ENCODE measurements around the gene P2RY2.

The P2RY2 gene

DNA sequence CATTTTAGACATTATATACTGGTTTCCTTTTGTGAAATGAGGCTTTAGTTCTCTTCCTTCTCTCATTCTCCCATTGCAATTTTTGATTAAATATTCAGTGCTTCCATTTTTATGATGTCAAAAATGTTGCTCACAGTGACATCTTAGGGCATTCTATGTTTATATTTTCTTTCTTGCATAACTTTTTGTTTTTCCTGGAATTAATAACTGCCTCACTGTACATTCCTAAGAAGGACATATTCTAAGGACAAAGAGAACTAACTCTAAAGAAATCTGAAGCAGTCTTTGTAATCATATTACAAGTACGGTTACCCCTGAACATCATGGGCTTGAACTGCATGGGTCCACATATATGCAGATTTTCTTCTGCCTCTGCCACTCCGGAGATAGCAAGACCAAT, 28.2 kb downstream of the P2RY2 start:
- DNase-seq: no peak

- no peak for DNase-seq
Observed at GRCh38 chr11:73248526-73249185, 30.6 kb downstream of the P2RY2 start.

- no peak for DNase-seq
Observed at GRCh38 chr11:73249304-73249703, 31.2 kb downstream of the P2RY2 start.

- no peak for DNase-seq
Observed at GRCh38 chr11:73249853-73250783, 32.0 kb downstream of the P2RY2 start.

DNA sequence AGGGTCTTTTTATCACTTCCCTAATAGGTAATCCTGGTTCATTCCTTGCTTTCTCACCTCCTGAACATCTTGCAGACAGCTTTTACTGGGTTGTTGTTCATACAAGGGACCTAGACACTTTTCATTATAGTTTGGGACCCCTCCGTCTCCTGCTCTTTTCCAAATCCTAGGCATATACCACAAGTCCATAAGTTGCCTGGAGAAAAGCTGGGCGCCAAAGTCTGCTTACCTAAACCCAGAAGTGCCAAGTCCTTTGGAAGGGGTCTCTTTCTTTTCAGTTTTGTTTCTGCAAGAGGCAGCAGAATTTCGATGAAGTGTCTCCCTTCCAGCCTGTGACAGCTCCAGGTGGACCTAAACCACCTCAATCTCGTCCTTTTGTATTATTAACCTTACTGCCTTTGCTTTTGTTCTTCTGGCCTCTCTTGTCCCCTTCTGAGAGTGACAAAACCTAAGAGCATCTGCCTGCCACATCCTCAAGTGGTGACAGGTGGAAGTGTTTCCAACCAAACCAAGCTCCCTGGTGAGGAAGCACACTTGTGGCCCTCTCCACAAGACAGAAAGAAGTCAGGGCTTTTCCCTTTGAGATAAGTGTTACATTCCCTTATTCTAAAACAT, 34.6 kb downstream of the P2RY2 start:
- DNase-seq: peak; percentile 55

- no peak for DNase-seq
Observed at GRCh38 chr11:73257342-73258103, 39.4 kb downstream of the P2RY2 start.

DNA sequence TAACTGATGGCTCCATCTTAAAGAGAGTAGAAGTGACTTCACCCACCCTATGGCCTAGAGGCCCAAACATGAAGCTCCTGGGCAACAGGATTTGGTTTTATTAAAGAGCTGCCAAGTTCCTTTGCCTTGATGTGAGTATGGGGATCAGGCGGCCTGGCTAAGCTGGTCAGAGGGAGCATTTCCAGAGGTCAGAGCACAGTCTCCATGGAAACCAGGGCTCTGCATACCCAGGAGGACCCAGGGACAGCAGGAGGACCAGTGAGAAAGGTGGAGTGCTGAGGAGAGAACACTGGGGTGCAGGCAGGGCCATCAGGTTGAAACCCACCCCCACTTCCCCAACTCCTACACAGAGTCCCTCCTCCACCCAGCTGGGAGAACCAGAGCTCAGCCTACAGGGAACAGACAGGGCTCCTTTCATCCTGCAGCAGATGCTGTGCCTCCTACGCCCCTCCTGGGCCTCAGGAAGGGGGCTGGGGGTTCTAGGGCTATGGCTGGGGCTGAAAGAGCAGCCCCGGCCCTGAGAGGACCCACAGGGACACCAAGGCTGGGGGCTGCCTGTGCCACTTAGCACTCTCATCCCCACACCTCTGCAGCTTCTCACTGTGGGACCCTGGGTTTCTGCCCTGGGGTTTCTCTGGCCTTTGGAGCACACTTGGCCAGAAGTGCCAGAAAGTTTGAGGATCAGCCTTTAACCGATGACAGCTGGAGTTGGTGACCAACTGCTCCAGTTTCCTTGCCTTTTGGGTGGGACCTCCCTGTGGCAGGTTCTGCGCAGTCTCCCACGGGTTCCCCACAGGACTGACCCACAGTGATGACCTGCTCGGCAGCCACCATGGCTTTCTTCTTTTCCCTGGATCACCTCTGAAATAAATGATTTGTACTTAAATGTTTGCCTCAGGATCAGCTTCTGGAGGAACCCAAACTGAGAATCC, 40.3 kb downstream of the P2RY2 start:
- no peak for DNase-seq

- no peak for DNase-seq
Observed at GRCh38 chr11:73259406-73260126, 41.5 kb downstream of the P2RY2 start.

GRCh38 chr11:73260127-73260457, 42.0 kb downstream of the P2RY2 start:
- no peak for DNase-seq

GRCh38 chr11:73262851-73263495, 44.9 kb downstream of the P2RY2 start:
- no peak for DNase-seq

DNA sequence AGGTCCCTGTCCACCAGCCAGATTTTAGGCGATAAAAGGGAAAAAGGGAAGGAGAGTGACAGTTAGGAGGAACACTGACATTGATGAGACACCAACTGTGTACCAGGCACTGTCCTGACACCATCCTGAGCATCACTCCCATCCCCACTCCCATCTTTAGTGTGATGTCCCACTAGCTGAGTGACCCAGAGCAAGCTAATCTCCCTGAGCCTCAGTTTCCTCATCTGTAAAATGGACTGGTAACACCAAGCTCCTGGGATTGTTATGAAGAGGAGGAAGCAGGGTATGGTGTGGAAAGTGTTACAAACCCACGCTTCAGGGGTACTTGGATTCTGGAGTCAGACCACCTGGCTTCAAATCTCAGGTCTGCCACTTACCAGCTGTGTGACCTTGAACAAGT, 45.6 kb downstream of the P2RY2 start:
- no peak for DNase-seq

GRCh38 chr11:73265278-73265810, 47.3 kb downstream of the P2RY2 start:
- DNase-seq: no peak

DNA sequence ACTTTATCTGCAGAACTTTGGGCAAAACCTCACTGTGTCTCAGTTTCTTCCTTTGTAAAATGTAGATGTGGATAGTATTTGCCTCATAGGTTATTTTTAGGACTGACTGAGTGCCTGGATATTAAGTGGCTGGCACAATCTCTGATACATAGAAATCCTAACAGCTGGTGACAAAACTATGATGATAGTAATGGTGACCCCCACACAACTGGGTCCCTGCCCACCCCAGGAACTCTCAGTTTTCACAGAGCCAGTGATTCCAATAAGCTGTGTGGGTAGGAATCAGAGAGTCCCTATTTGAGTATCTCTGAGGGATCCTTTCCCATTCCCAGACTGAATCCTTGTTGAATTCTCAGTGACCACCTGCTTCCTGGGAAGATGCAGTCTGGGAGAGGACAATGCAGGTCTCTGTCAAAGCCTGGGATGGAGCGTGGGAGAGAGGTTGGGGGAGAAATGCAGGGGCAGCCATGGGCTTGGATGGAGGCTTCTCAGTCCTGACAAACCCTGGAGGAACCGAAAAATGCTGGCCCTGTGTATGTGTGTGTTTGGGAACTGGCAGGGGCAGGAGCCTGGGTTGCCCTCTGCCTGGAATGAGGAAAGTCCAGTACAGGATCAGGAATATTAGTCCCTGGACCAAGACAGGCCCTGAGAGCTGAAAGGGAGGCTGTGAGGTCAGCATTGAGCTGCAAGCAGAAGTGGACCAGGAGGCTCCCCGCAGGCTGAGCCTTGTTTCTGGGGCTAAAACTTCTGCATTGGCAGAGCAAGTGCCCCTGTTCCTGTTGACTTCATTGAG, 48.0 kb downstream of the P2RY2 start:
- DNase-seq: no peak

- DNase-seq: no peak
Observed at GRCh38 chr11:73266646-73267020, 48.6 kb downstream of the P2RY2 start.

DNA sequence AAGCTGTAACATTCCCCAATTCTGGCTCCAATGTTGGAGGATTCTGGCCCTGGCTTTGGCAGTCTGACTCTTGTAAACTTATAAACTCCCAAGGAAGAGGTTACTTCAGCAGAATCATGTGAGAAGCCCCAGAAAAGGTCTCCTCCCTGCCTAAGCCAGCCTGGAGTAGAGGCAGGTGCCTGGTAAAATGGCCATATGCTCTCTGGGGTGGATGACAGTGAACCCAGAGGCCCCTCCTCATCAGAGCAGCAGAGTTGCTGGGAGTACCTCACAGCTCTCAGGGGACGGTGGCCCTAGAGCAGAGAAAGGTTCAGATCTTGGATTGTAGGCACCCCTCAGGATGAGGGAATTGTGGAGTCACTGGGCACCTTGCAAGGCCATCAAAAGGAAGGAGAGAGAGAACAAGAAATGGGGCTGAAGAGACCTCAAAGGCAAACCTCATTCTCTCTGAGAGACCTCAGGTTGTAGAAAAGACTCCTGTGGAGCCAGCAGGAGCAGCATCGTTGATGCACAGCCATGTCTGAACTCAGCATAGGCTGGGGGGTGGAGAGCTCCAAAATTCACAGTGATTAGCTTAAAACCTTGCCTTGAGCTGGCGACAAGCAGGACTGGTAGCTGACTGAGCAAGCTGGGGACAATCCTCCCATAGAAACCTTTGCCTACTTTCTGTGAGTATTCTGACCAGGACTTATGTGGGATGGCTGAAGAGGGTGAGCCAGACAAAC, 49.2 kb downstream of the P2RY2 start:
- DNase-seq: no peak

DNA sequence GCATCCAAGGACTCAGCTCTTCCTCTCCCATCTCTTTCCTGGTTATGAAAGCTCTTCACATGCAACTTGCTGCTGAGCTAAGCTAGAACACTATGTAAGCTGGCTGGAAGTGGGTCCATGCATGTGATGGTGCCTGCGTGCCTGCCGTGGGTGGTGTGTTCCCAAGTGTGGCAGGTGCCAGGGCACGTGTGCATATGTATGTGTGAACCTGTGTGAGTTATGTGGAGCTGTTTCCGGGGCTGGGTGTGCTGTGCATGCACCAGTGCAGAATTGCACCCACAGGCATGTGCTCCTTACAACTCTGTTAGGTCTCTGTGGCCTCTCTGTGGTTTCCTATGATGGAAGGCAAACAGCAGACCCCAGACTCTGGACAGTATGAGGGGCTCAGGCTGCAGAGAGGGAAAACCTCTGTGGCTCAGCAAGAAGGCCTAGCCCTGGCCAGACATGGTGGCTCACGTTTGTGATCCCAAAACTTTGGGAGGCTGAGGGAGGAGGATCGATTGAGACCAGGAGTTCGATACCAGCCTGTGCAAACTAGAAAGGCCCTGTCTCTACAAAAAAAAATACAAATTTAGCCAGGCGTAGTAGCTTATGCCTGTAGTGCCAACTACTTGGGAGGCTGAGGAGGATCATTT, 49.9 kb downstream of the P2RY2 start:
- no peak for DNase-seq

DNA sequence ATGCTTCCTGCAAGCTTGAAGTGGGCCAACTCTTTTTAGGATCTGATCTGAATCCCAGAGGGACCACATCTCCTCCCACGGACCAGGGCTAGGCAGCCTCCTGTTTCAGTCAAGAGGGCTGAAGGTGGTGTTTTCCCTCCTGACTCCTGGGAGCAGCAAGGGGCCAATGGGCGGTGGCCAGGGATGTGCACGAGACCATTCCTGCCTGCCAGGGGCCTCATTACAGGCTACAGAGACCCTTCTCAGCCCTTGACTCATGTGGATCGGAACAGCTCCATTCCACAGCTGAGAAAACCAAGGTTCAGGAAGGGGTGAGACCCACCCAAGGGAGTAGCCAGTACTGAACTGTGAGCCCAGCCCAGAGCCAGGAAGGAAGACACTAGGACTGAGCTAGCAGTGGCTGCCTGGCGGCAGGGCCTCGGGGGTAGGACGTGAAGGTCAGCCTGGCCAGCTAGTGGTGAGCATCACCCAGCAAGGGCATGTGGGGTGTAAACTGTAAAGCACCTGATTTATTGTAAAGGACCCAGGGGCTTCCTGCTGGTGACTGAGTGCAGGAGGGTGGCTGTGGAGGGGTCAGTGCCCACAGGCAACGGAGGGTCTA, 50.7 kb downstream of the P2RY2 start:
- no peak for DNase-seq

DNA sequence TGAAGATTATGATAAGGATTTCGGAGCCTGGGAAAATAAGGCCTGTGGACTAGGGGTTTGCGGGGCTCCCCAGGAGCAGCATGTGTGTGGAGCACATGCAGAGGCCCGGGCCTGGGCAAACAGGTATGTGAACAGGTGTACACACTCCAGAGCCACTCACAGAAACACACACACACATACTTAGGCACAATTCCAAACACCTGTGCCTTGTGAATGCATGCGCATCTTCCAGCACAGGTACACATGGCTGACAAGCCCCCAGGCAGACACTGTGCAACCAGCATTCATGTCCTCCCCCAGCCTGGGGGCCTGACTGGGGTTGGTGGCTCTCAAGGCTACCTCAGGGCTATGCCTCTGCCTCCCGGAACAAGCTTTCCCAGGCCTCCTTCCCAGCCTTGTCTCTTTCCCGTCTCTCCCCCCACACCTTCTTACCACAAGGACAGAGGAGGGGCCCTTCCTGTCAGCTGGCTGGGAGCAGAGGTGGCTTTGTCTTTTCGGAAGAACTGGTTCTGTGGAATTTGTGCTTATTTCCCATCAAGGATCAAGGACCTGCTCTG, 51.5 kb downstream of the P2RY2 start:
- no peak for DNase-seq

Measured in NCI-H146 (cell line).